SHP77 (cell line): Measurements from ENCODE around the gene ARID1B.
"Not testable (repeated sequence)": the region's sequence is repeated elsewhere in the genome, so short reads cannot be mapped to it uniquely, and the experiment has no call there.

Experiments used
- DNase-seq, 2 experiments: peaks; one replicate each; lab custom pipeline; 2025; lab: John Stamatoyannopoulos, UW

The ARID1B gene

GRCh38 chr6:157021993-157022740 is 245.0 kb downstream of the ARID1B start:
- peak; percentile 58 to 83 for DNase-seq

GRCh38 chr6:157023958-157024357 is 246.8 kb downstream of the ARID1B start:
- DNase-seq: no peak

GRCh38 chr6:157024745-157025144 is 247.6 kb downstream of the ARID1B start:
- DNase-seq: no peak

DNA sequence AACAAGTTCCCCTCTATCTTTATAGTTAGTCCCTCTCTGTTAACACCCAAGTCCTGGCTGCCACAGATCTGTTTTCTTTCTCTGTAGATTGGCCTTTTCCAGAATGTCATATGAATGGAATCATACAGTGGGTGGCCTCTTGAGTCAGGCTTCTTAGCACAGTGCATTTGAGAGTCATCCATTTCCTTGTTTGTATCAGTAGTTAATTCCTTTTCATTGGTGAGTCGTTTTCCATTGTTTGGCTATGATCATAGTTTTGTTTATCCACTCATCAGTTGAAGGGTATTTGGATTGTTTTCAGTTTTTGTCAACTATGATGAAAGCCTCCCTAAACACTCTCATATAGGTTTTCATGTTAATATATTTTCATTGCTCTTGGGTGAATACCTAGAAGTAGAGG is 248.3 kb downstream of the ARID1B start:
- DNase-seq: no peak

- no peak for DNase-seq
Measured at GRCh38 chr6:157029980-157030690, 253.0 kb downstream of the ARID1B start.

DNA sequence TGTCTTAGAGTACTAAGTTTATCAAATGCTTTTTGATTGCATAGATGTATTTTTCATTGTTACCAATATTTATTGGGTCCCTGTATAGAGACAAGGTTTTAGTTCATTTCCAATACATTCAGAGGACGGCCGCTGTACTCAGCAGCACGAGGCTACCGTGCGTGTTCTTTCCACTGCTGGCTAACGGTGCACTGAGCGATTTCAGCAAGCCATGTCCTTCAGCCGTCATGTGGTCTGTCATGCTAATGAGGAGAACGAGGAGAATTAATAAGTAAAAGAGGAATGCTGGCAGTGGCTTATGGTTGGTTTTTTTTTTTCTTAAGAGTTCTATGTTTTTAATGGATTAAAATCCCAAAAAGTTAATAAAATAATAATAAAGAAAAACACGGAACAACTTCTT is 253.6 kb downstream of the ARID1B start:
- DNase-seq: no peak

GRCh38 chr6:157032923-157033322 is 255.7 kb downstream of the ARID1B start:
- DNase-seq: no peak

- no peak for DNase-seq
Measured at GRCh38 chr6:157033428-157034140, 256.4 kb downstream of the ARID1B start.

DNA sequence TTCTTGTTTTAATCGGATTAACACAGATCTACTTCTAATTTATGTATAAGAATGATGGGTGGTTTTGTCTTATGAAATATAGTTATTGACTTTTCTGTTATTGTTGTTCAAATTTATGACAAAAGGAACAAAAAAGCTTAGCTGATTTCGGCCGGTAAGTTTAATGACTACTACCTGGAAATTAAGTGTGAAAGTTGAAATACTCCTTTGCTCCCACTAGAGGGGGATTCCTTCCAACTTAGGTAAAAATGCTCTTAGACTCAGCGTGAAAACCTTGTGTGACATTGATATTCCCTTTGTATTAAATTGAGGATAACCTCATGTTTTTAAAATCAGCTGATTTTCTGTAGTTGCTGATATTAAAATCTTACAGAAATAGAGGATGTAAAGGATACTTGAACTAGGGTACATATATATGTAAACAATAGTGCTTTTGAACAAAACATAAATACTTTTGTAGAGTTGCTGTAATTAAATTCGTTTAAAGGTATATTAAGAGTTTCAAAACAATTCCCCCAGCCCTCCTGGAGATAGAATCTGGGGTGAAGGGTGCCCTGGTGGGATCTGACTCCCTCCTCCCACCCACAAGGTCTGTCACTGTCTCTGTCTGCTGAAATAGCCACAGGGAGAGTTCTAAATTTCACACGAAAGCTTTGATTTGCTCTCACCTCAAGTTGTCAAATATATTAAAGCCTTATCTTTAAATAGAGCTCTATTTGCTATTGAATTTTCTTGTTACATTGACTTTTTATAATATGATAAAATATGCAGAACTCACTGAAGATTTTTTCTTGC is 257.5 kb downstream of the ARID1B start:
- peak; percentile 39 to 64 for DNase-seq

GRCh38 chr6:157035546-157035945 is 258.4 kb downstream of the ARID1B start:
- DNase-seq: no peak

GRCh38 chr6:157036245-157036711 is 259.1 kb downstream of the ARID1B start:
- no peak for DNase-seq

GRCh38 chr6:157037165-157037564 is 260.0 kb downstream of the ARID1B start:
- no peak for DNase-seq

- no peak for DNase-seq
Measured at GRCh38 chr6:157038610-157039009, 261.4 kb downstream of the ARID1B start.

GRCh38 chr6:157039639-157040038 is 262.5 kb downstream of the ARID1B start:
- DNase-seq: not testable (repeated sequence)

DNA sequence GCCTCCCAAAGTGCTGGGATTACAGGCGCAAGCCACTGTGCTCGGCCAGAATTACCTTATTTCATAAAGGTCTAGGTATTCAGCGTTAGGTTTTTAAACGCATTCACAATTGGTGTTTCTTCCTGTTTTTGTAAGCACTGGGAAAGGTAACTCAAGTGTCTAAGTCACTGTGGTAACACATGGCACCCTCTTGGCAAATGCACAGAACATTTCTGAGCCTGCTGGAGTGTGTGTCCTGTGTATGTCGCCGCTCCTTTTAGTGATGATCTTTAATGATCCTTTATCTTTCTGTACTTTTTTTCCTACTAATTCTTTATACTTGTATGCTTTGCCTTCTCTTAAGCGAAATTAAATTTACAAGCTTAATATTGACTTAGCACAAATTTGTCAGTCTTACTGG is 263.0 kb downstream of the ARID1B start:
- DNase-seq: no peak

GRCh38 chr6:157045831-157046454 is 268.8 kb downstream of the ARID1B start:
- DNase-seq: peak; percentile 16 to 44

DNA sequence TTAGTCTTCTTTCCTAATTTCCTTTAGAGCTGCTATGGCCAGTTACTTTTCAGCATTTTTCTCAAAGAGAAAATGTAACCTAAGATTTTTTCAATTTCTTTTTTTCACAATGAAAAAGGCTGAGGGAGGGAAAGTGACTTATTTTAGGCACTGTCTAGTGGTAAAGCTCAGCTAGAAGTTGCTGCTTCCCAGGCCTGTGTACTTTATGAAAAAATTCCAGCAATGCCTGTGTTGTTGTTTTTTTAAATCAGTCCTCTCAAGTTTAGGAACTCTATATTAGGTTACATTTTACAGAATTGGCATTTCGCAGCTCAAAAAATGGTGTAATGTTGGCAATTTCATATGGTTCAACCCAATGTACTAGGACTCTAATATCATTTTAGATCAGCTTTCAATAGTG is 269.6 kb downstream of the ARID1B start:
- DNase-seq: no peak

- no peak for DNase-seq
Measured at GRCh38 chr6:157047328-157047727, 270.1 kb downstream of the ARID1B start.

DNA sequence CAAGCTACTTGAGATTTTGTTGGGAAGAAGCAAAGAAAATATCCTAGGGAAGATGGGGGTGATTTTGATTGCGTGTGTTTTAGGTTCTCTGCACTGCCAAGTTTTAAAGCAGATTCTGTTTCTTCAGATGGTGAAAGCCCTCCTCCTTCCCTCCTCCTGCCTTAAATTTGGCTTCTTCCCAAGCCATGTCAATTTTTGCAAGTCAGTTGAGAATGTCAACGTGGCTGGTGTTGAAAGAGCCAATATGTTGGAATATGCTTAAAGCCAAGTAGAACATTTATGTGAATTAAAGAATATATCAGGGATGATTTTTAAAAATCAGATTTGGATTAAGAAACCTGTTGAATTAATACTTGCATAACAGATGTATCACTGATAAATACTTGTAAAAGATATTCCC is 270.8 kb downstream of the ARID1B start:
- DNase-seq: no peak

GRCh38 chr6:157049133-157049532 is 272.0 kb downstream of the ARID1B start:
- no peak for DNase-seq

- DNase-seq: no peak
Measured at GRCh38 chr6:157050537-157051265, 273.5 kb downstream of the ARID1B start.
